Ovary (tissue), 3 donors: ENCODE results near the gene POU2AF2.

Source experiments
- CTCF ChIP-seq, 3 donors: fragments of 450-650 bp in 2 of 3; fragments of 200-600 bp in 1 of 3; IDR thresholded peaks; one replicate each; pipeline versions ENCODE4 v1.5.1 to v1.8.0; 2016 to 2022; ENCODE audit warnings: antibody characterized with exemption in 3 of 3, mild to moderate bottlenecking in 1 of 3
- POLR2A ChIP-seq: fragments of 450-650 bp; IDR thresholded peaks from one replicate; pipeline ENCODE4 v1.6.1; 2017; ENCODE audit warnings: antibody characterized with exemption, mild to moderate bottlenecking, moderate library complexity
- donor health status: DM: no; HTN: no; CAD: no.

- TF ChIP-seq CTCF (IDR thresholded peaks at IDR 0.05) (no peak), POLR2A (no peak)
These were observed 41.3 kb upstream of the POU2AF2 start for GRCh38 chr11:111204211-111204610.
